ENCODE results near the gene LYSMD4. TPM values are rescaled to one million over a fixed set of nuclear protein-coding genes. Genes with fewer than 3 reads are reported as not detected.
"Not testable (repeated sequence)": the region's sequence is repeated elsewhere in the genome, so short reads cannot be mapped to it uniquely, and the experiment has no call there.

The LYSMD4 gene
- total RNA-seq, result 3.3 TPM

DNA sequence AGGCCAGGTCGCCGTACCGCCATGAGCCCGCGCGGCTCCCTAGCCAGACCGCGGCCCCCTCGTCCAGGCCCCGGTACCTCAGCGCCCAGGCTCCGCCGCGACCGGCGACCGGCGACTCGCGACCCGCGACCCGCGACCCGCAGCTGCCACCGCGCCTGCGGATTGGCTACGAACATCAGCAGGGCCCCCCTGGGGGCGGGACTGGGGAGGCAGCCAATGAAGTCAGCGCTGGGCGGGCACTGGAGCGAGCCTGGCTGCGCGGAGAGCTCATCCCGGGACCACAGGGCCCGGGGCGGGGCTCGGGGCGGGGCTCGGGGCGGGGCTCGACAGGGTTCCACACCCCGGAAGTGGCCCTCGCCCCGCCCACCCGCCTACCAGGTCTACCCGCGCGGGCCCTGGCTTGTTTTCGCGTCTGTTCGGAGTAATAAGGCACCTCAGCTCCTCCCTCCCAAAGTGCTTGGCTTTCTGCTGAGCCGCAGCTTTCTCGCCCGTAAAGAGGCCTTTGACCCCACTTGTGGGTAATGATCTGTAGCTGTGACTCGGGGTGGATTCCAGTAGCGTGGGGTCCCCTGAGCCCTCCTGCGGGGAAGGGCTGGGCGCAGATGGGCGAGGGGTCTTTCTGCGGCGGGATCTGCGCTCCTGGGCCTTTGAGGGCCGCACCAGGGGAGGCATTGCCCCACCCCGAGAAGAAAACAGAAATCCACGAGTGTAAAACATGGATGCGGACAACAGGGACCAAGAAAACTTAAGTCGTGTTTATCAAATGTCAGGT is at the start of gene LYSMD4:
TSS of gene LYSMD4 (minus strand) at position 170 of the 772 bp plus-strand sequence. CDS start 1,438 bp downstream, outside the sequence.
- peak; percentile 99 for DNase-seq (ENCODE audit: low spot score)
- ATAC-seq, result peak; percentile 97

DNA sequence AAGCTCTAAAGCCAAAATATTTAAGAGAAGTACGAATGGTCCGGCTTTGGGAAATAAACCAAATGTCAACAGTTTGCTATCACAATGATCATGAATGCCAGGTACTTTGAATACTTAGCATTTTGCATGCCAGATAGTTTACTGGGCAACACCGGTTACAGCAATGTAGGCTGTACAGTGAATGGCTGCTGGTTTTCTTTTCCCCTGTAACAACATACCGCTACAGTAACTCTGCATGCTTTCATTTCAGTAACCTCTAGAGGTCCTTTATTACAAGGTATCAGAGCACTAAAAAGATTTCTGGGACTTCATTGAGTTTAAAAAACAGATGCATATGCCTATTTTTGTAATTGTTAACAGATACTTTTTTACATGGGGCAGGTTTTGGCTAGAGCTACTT is 48.8 kb upstream of the LYSMD4 start:
- not testable (repeated sequence) for ATAC-seq

DNA sequence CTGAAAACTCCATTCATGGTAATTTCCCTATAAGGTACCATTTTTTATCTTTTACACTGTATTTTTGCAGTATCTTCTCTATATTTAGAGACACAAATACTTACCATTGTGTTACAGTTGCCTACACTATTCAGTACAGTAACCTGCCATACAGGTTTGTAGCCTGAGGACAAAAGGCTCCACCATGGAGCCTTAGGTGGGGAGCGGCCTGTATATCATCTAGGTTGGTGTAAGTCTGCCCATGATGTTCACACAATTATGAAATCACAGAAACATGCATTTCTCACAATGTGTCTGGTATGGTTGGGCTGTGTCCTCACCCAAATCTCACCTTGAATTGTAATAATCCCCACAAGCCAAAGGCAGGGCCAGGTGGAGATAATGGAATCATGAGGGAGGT is 43.9 kb upstream of the LYSMD4 start:
- DNase-seq (ENCODE audit: low spot score) (no peak), ATAC-seq (no peak)

More for the DNA sequence above, 48.8 kb upstream of the LYSMD4 start:
- not testable (repeated sequence) for DNase-seq (ENCODE audit: low spot score)

DNA sequence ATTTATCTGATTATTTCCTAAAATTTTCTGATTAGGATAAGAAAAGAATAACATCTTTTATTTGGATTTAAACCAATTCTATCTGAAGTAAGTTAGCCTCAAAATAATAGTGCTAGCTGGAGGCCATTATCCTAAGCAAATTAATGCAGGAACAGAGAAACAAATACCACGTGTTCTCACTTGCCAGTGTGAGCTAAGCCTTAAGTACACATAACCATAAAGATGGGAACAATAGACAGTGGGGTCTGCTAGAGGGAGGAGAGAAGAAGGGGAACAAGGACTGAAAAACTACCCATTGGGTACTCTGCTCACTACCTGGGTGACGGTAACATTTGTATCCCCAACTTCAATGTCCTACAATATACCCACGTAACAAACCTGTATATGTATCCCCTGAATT is 31.3 kb upstream of the LYSMD4 start:
- DNase-seq (ENCODE audit: low spot score) (no peak), ATAC-seq (no peak)

DNA sequence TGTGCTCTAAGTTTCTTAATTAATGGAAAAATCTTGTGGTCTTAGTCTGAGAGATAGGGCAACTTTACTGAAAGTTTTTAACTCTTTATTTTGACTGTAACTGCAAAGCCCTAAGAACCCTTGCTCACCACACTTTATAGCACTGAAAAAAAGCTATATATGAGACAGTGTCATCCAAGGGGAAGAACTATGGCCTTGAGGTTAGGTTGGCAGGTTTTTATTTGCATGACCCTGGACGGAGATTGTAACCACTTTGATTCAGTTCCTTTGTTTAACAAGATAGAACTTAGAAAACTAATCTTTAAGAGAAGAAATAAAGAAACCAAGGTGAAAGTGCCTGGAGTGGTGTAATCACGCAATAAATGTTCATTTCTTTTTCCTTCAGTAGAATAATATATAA is 30.6 kb upstream of the LYSMD4 start:
- DNase-seq (ENCODE audit: low spot score) (no peak), ATAC-seq (no peak)

DNA sequence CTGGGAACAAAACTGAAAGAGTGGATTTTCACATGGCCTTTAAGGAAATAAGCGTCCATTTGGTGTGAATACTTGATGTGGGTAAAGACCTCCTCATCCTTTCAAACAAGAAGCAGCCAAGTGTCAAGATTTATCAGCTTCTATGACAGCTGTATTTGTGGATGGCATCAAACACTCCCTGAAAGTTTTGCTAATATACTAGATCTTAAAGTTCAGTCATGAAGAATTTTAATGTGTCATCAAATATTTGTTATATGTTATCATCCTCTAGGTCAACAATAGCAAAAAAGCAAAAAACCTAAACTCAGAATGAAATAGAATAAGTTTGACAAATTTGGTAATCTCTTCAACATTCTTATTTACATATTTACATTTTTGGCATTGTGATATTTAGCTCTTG is 29.1 kb upstream of the LYSMD4 start:
- ATAC-seq (no peak), DNase-seq (ENCODE audit: low spot score) (no peak)

DNA sequence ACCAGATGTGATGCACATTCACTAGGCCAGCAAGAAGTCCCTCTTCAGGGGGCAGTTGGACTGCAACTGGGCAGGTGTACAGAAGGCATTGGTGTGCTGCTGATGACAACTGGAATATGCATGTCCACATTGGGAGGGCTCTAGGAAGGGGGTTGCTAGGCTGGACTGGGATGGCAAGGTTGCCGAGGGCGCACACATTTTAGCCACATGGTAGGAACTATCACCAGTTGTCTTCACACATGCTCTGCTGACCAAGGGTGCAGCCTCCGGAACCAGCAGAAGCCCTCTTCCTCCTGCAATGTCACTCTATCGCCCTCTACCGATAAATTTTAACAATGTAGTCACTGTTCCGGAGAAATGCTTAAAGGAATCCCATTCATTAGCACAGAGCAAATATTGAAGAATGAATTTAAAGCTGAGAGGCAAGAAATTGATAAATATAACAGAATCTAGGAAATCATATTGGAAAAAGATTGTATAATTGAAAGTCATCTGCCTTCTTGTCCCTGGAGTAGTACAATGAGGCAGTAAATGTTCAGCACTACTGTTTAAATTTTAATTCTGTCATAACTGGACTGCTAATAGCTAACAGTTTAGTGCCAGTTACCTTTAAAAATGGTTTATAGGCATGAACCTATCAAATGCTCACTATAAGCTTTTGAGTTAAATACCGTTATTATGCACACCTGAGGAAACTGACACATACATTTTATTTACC is 22.6 kb upstream of the LYSMD4 start:
- no peak for DNase-seq (ENCODE audit: low spot score)

DNA sequence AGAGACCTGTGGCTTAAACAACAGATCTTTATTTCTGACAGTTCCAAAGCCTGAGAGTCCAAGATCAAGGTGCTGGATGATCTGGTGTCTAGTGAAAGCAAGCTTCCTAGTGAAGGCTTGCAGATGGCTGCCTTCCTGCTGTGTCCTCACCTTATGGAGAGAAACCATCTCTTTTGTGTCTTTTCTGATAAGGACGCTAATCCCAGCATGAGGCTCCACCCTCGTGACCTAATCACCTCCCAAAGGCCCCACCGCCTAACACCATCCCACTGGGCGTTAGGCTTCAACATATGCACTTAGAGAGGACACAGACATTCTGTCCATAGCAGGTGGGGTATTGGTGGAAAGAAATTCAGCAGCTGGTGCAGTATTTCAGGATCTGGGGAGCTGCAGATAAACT is 19.8 kb upstream of the LYSMD4 start:
- ATAC-seq (no peak), DNase-seq (ENCODE audit: low spot score) (no peak)

More for the DNA sequence above, 22.6 kb upstream of the LYSMD4 start:
- ATAC-seq, result peak; percentile 99

DNA sequence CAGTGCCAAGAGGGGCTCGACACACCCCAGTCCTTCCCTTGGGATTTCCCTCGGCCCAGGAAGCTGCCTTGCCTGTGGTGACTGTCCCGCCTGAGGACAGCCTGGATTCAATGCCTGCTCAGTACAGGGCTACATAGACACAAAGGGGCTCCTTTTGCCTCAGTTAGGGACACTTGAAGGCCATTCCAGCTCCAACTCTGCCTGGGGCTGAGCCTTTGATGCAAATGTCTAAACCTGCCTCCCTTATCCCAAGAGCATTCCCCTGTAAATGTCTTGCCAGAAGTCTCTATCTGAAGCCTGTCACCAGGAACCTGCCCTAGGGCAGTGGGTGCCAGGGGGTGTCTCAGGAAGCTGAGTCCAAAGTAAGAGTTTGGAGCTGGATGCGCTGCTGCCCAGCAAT is 19.3 kb upstream of the LYSMD4 start:
- ATAC-seq (no peak), DNase-seq (ENCODE audit: low spot score) (no peak)

DNA sequence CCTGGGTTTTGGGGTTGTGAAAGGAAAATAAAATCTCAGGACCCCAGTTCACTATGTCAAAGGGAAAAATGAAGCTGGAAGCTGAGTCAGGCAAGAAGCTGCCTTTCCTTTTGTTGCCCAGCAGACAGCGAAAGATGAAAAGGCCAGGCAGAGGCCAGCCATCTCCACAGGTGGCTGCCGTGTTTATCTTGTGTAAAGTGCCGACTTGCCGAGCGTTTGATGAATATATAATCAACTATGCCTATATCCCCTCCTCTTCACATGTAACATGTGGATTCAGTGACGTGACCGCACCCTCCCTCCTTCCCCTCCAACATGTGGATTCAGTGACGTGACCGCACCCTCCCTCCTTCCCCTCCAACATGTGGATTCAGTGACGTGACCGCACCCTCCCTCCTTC is 17.1 kb upstream of the LYSMD4 start:
- ATAC-seq; DNase-seq (ENCODE audit: low spot score): not testable (repeated sequence)

DNA sequence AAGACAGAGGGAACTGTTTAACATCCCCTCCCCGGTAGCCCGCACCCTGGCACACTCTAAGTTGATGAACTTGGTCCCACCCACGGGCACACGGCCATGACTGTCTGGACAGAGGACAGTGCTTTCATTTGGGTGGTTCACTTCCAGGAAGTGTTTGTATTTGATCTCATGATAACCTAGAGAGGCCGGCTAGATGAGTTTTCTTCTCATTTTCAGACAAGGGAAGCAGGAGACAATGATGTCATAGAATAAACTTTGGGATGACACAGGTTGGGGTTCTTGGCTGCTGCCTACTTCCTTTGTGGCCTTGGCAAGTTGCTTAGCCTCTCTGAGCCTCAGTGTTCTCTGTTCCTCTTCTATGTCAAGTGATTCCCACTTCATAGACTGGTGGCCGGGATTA is 16.1 kb upstream of the LYSMD4 start:
- ATAC-seq, result peak; percentile 92
- no peak for DNase-seq (ENCODE audit: low spot score)

DNA sequence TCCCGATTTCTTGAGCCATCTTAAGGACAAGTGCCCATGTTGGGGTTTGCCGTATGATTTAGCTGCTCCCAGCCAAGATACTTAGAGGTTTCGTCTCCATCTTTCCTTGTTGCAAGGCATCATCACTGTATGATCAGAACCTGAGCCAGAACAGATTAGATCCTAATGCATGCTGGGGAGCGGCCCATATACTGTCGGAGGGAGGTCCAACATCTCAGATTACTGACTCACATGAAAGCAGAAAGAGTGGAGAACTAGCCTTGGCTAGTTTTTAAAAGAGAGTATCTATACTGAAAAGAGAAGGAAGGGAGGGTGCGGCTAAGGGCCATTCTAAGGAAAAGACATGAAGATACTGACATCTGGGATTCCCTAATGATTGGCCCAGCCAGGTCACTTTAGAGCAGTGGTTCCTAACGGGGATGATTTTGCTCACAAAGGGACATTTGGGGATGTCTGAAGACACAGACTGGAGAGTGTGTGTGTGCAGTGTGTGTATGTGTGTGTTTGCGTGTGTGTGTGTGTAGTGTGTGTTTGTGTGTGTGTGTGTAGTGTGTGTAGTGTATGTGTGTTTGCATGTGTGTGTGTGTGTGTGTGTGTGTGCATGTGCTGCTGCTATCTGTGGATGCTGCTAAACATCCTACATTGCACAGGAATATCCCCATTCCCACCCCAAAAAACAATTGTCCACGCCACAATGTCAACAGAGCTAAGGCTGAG is 12.3 kb upstream of the LYSMD4 start:
- DNase-seq (ENCODE audit: low spot score), result no peak

DNA sequence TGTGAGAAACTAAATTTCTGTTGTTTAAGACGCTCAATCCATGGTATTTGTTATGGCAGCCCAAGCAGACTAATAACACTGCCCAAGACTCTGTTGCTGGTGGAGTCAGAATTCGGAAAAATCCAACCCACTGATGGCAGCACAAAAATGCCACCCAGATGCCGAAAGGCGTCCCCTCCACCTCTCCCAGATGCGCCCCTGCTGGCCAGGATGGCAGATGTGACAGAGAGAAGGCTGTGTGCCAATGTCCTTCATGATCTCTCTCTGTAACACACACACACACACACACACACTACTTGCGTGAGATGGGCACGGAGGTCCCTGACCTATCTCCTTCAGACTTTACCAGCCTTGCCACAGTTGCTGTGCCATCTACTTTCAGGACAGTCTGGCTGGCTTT is 10.9 kb upstream of the LYSMD4 start:
- ATAC-seq (no peak), DNase-seq (ENCODE audit: low spot score) (no peak)

More for the DNA sequence above, 12.3 kb upstream of the LYSMD4 start:
- no peak for ATAC-seq

DNA sequence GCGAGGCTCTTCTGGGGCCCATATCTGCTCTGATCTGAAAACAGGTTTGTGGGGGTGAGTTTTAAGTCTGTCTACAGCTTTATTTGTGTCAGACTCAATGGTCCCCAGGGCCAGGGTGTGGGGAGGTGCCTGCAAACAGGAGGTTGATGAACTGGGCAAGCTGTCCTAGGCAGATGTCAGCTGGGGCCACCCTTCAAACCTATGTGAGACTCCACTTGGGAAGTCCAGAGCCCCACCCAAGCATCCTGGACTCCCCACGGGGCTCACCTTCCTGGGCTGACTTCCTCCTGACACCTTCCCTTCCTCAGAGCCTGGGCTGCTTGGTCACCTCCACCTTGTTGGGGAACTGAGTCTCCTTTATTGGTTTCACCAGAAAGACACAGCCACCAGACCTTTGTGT is 8.6 kb upstream of the LYSMD4 start:
- no peak for DNase-seq (ENCODE audit: low spot score)
- ATAC-seq, result no peak

DNA sequence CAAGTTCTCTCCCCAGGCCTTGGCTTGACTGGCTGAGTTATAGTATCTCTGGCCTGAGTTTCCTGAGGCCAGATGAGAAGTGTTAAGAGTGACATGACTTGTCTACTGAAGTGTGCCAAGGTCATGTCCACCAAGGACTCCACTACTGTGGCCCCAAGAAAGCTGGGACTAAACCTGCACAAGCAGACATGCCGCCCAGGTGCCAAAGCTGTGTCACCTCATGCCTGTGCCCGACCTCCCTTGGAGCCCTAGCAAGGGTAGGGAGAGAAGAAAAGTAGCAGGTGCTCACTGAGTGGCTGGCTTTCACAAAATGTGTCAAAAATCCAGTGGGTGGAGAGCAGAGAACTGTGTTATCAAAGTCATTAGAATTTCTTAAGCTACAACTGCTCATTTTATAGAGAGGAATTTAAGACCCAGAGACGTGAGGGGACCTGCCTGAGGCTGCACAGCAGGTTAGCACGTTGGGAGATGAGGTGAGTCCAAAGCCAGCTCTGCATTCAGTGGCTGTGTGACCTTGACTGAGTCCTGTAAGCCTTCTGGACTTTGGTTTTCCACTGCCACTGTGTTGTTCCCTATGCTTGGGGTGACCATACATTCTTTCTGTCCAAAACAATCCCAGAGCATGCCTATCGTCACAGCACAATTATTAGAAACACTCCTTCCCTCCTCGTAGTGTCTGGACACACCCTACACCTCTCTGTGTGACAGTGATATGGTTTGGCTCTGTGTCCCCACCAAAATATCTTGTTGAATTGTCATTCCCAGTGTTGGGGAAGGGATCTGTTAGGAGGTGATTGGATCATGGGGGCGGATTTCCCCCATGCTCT is 5.0 kb upstream of the LYSMD4 start:
- ATAC-seq (no peak), DNase-seq (ENCODE audit: low spot score) (no peak)

DNA sequence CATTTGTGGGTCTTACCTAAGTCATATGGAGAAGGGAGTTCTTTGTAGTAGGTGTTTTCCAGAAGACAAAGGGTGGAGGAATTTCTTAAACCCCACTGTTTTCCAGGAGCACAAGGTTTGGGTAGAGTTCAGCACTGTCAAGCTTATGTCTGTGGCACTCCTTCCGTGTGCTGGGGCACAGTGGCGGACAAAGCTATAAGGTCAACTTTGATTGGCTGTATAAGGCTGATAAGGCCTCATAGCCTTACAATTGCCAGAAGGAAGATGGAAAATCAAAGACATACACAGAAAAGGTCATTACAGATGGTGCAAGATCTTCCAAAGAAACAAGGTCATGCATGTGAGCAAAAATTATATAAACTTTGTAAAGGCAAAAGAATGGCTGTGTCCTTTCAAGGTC is 3.5 kb upstream of the LYSMD4 start:
- no peak for ATAC-seq
- DNase-seq (ENCODE audit: low spot score), result no peak

DNA sequence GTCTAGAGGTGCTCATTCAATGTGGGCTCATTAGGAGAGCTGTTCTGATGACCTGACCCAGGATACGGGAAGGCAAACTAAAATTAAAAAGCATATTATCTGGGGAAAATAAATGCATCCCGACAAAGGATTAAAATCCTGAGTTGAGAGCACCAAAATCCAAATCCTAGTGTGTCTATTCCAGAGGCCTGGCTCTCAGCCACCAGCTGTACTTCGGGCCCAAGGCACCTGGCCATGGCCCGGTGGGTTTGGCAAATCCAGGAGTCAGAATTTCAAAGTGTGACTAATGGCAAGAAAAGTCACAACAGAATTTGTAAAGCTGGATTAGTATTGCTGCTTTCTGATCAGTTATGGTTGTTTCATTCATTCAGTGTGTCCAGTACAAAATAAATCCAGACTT is 2.6 kb upstream of the LYSMD4 start:
- DNase-seq (ENCODE audit: low spot score) (no peak), ATAC-seq (no peak)

DNA sequence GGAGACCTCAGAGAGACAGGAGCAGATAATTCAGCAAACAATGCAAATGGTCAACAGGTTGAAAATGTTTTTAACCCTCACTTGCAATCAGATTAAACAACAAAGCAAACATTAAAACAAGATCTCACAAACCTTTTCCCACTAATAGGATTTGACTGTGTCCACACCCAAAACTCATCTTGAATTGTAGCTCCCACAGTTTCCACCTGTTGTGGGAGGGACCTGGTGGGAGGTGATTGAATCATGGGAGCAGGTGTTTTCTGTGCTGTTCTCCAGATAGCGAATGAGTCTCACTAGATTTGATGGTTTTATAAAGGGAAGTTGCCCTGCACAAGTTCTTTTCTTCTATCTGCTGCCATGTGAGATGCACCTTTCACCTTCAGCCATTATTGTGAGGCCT is 1.3 kb upstream of the LYSMD4 start:
- ATAC-seq (no peak), DNase-seq (ENCODE audit: low spot score) (no peak)

DNA sequence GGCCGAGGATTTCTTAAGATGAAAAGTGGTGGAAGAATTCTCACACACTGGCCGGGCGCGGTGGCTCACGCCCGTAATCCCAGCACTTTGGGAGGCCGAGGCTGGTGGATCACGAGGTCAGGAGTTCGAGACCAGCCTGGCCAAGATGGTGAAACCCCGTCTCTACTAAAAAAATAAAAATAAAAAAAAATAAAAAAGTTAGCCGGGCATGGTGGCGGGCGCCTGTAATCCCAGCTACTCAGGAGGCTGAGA is 729 bp upstream of the LYSMD4 start:
- ATAC-seq; DNase-seq (ENCODE audit: low spot score): not testable (repeated sequence)

DNA sequence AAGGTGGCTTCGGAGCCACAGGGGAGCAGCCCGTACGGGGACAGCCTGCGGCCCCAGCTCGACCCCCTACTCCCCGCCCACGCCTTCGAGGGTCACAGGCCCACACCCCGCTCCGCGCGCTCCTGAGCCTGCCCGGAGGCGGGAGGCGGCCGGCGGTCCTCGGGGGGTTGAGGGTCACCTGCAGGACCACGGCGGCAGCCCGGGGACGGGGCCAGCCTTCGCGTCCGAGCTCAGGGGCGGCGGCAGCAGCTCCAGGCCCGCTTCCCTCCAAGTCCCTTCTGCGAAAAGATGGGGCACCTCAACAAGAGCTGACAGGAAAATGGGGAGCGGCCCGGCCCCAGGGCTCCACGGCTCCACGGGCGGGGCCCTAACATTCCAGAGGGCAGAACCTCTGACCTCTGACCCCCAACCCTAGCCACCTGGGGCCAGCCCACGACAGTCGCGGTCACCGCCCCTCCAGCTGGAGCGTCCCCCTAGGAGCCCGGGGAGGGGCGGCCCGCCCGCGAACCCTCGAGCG is 428 bp downstream of the LYSMD4 start:
- DNase-seq (ENCODE audit: low spot score) (no peak), ATAC-seq (peak; percentile 60)
